CD4-positive, alpha-beta T cell (primary cell): ENCODE measurements around the gene C11orf91. TPM values are rescaled to one million over a fixed set of nuclear protein-coding genes. Genes with fewer than 3 reads are reported as not detected.

Experiments used
- ATAC-seq: fragments of 200-7000 bp; cut with Tn5 transposase; one replicate; pipeline ENCODE4 v1.10.0; 2022; ENCODE audit warnings: mild to moderate bottlenecking; ENCODE audit not compliant: poor library complexity
- CTCF ChIA-PET: fragments of 350-600 bp; sonication (Branson Sonifier 250); formaldehyde crosslinking; loops from one replicate; lab custom pipeline; 2021; ENCODE audit warnings: antibody characterized with exemption, inconsistent platforms; lab: Charles Lee
- POLR2A ChIA-PET: fragments of 350-600 bp; sonication (Branson Sonifier 250); formaldehyde crosslinking; loops from one replicate; lab custom pipeline; 2021; ENCODE audit warnings: antibody characterized with exemption, inconsistent platforms; lab: Charles Lee
- DNase-seq, 14 experiments: peaks; one replicate each; pipeline ENCODE4 v3.0.0-alpha.2; 2013 to 2020; ENCODE audit warnings: mixed read lengths in 2 of 14
- H3K27ac ChIP-seq, 2 donors: one replicate each; pipeline versions ENCODE4 v1.5.1 to v1.7.0; 2013; ENCODE audit warnings: low read length in 2 of 2, low read depth in 1 of 2, mild to moderate bottlenecking in 1 of 2
- H3K27me3 ChIP-seq, 2 experiments: 1 replicate in 1 of 2; 2 replicates in 1 of 2; pipeline versions ENCODE4 v1.6.1 to v1.7.0; 2013; ENCODE audit warnings: low read length in 2 of 2, control low read depth in 1 of 2, mild to moderate bottlenecking in 1 of 2, moderate library complexity in 1 of 2; ENCODE audit not compliant: insufficient read depth in 2 of 2, control insufficient read depth in 1 of 2
- H3K36me3 ChIP-seq: one replicate; pipeline ENCODE4 v1.6.1; 2013; ENCODE audit warnings: low read length, control low read depth; ENCODE audit not compliant: insufficient read depth
- H3K4me1 ChIP-seq: one replicate; pipeline ENCODE4 v1.6.1; 2013; ENCODE audit warnings: low read length, control low read depth; ENCODE audit not compliant: insufficient read depth
- H3K4me3 ChIP-seq: one replicate; pipeline ENCODE4 v1.5.1; 2013; ENCODE audit warnings: mild to moderate bottlenecking, low read length, moderate library complexity
- H3K9me3 ChIP-seq, 2 experiments: 1 replicate in 1 of 2; 2 replicates in 1 of 2; pipeline versions ENCODE4 v1.6.1 to v1.7.0; 2013; ENCODE audit warnings: low read length in 2 of 2, mild to moderate bottlenecking in 2 of 2, control low read depth in 1 of 2, moderate library complexity in 1 of 2; ENCODE audit not compliant: control insufficient read depth in 1 of 2, insufficient read depth in 1 of 2
- H3K27ac Mint-ChIP-seq: one replicate; pipeline ENCODE4 v1.8.0; 2020; ENCODE audit warnings: mixed read lengths
- H3K27me3 Mint-ChIP-seq: one replicate; pipeline ENCODE4 v1.8.0; 2021; ENCODE audit warnings: mixed read lengths
- H3K36me3 Mint-ChIP-seq: one replicate; pipeline ENCODE4 v1.8.0; 2021; ENCODE audit warnings: low read depth, mixed read lengths
- H3K4me1 Mint-ChIP-seq: one replicate; pipeline ENCODE4 v1.8.0; 2021; ENCODE audit warnings: low read depth, mixed read lengths
- H3K4me3 Mint-ChIP-seq: one replicate; pipeline ENCODE4 v1.8.0; 2020; ENCODE audit warnings: mild to moderate bottlenecking, mixed read lengths
- H3K9me3 Mint-ChIP-seq: one replicate; pipeline ENCODE4 v1.8.0; 2020; ENCODE audit warnings: mixed read lengths
- CTCF ChIP-seq: fragments of 200-600 bp; IDR thresholded peaks from one replicate; pipeline ENCODE4 v1.8.0; 2022; ENCODE audit warnings: antibody characterized with exemption, mild to moderate bottlenecking
- intact Hi-C, 2 experiments: fragments of 100-400 bp; cut with DNase I in 1 of 2; cut with micrococcal nuclease in 1 of 2; formaldehyde crosslinking; loops; one replicate each; pipeline versions ENCODE4 v1.15.1 to v1.9.0; 2023 to 2025; cut with DNase I, micrococcal nuclease
- total RNA-seq, 174 experiments: library from RNA in 2 of 174; stranded (reverse) in 2 of 174; gene quantifications; one replicate each; pipeline ENCODE4 v1.2.3 and lab custom pipeline; 2021 to 2026

C11orf91 gene
- total RNA-seq, 2 experiments from 2014 or later = 0.45 TPM; not detected in 1

- ChIA-PET POLR2A (interaction anchor here (1.1 kb wide), 1 partner anchor 14 kb away, joined by 4 read pairs; the partner anchor contains the start of gene CD59), CTCF (interaction anchor here (0.6 kb wide), 1 partner anchor 711 kb away, joined by 3 read pairs; no protein-coding TSS in a partner anchor)
- ATAC-seq (no peak), DNase-seq (no peak)
- no peaks in the 10 kb centered on the region for H3K27me3 ChIP-seq
- intact Hi-C loops = no loop called here
- no peak overlapping the region for H3K27ac Mint-ChIP-seq
- TF ChIP-seq CTCF = no peak
- H3K9me3 ChIP-seq = no peaks in the 10 kb centered on the region
- peaks cover 17% of the 10 kb centered on the region for H3K4me1 ChIP-seq
- H3K4me3 Mint-ChIP-seq = no peak overlapping the region
- no peak overlapping the region for H3K27ac ChIP-seq
- H3K36me3 Mint-ChIP-seq = peaks cover 43% of the 10 kb centered on the region
- H3K36me3 ChIP-seq = peaks cover 42% of the 10 kb centered on the region
- H3K4me3 ChIP-seq = no peak overlapping the region
- no peaks in the 10 kb centered on the region for H3K27me3 Mint-ChIP-seq
- no peaks in the 10 kb centered on the region for H3K9me3 Mint-ChIP-seq
- H3K4me1 Mint-ChIP-seq = peaks cover 31% of the 10 kb centered on the region
Measured at GRCh38 chr11:33721984-33722383, 21.4 kb upstream of the C11orf91 start.

- POLR2A ChIA-PET = interaction anchor here (1.1 kb wide), 1 partner anchor 15 kb away, joined by 4 read pairs; the partner anchor contains the start of gene CD59
- Histone ChIP-seq H3K27ac (no peak overlapping the region), H3K4me1 (peaks cover 17% of the 10 kb centered on the region), H3K9me3 (no peaks in the 10 kb centered on the region), H3K27me3 (no peaks in the 10 kb centered on the region), H3K36me3 (peaks cover 48% of the 10 kb centered on the region), H3K4me3 (no peak overlapping the region)
- intact Hi-C loops = no loop called here
- Mint-ChIP-seq H3K4me3 (no peak overlapping the region), H3K9me3 (no peaks in the 10 kb centered on the region), H3K4me1 (peaks cover 26% of the 10 kb centered on the region), H3K27ac (no peak overlapping the region), H3K27me3 (no peaks in the 10 kb centered on the region), H3K36me3 (peaks cover 48% of the 10 kb centered on the region)
- TF ChIP-seq CTCF = no peak
- no peak for ATAC-seq
- DNase-seq = no peak
- CTCF ChIA-PET = no interaction called here
Measured at GRCh38 chr11:33721426-33721825, 20.8 kb upstream of the C11orf91 start.

- intact Hi-C loops = no loop called here
- peaks cover 59% of the 10 kb centered on the region for H3K36me3 Mint-ChIP-seq
- TF ChIP-seq CTCF = no peak
Measured at GRCh38 chr11:33719587-33719986, 19.0 kb upstream of the C11orf91 start.

More at GRCh38 chr11:33719587-33719986, 19.0 kb upstream of the C11orf91 start:
- ChIA-PET POLR2A (no interaction called here), CTCF (no interaction called here)
- Mint-ChIP-seq H3K9me3 (no peaks in the 10 kb centered on the region), H3K4me3 (no peak overlapping the region), H3K27ac (no peak overlapping the region), H3K4me1 (peaks cover 9% of the 10 kb centered on the region), H3K27me3 (no peaks in the 10 kb centered on the region)
- ATAC-seq (no peak), DNase-seq (no peak)
- Histone ChIP-seq H3K4me3 (no peak overlapping the region), H3K27ac (no peak overlapping the region), H3K4me1 (peaks cover 15% of the 10 kb centered on the region), H3K9me3 (no peaks in the 10 kb centered on the region), H3K27me3 (no peaks in the 10 kb centered on the region), H3K36me3 (peaks cover 60% of the 10 kb centered on the region)
